ENCODE results near the gene ELK3. TPM values are rescaled to one million over a fixed set of nuclear protein-coding genes. Genes with fewer than 3 reads are reported as not detected.

ELK3 gene
- total RNA-seq, 1 experiment from 2014 or later = 9.4 TPM

GRCh38 chr12:96176575-96176974 is 17.6 kb upstream of the ELK3 start:
- peaks cover 2% of the 10 kb centered on the region; the same call in 1 of the 2 replicates for H3K27me3 Mint-ChIP-seq (ENCODE audit: low read depth)
- Histone ChIP-seq H4K91ac (ENCODE audit: insufficient read length, low read depth, low read length) (no peak overlapping the region), H3K27ac (ENCODE audit: insufficient read length, low read depth, low read length) (no peak overlapping the region), H3K23ac (ENCODE audit: insufficient read length, low read depth, low read length) (no peak overlapping the region), H4K8ac (replicated peaks; ENCODE audit: insufficient read length, low read depth, low read length) (no peak overlapping the region), H3K14ac (ENCODE audit: insufficient read depth, low read length) (no peak overlapping the region), H2BK12ac (ENCODE audit: insufficient read length, low read depth, low read length) (no peak overlapping the region), H4K5ac (ENCODE audit: insufficient read length, low read depth, low read length) (no peak overlapping the region), H3K4me1 (ENCODE audit: insufficient read depth, low read length) (no peaks in the 10 kb centered on the region), H4K20me1 (ENCODE audit: control insufficient read depth, insufficient read depth, insufficient read length) (no peaks in the 10 kb centered on the region), H3K18ac (ENCODE audit: insufficient read length, low read depth, low read length) (no peak overlapping the region), H3K4me2 (ENCODE audit: insufficient read depth, insufficient read length, low read length) (no peak overlapping the region), H2AK5ac (ENCODE audit: insufficient read length, low read length) (no peak overlapping the region), H2BK20ac (ENCODE audit: low read depth, low read length, poor library complexity, severe bottlenecking) (no peak overlapping the region), H3K23me2 (ENCODE audit: insufficient read length, low read depth, low read length, poor library complexity, severe bottlenecking) (no peaks in the 10 kb centered on the region), H3K79me1 (ENCODE audit: insufficient read depth, low read depth, low read length, poor library complexity, severe bottlenecking) (no peaks in the 10 kb centered on the region), H3K9ac (ENCODE audit: extremely low read depth, insufficient read length, low read length) (no peak overlapping the region), H3K27me3 (ENCODE audit: insufficient read depth, low read length) (no peaks in the 10 kb centered on the region), H3K79me2 (ENCODE audit: insufficient read depth, low read length) (no peaks in the 10 kb centered on the region), H3K56ac (ENCODE audit: insufficient read length, low read depth, low read length) (no peak overlapping the region), H3K9me3 (ENCODE audit: control insufficient read depth, low read depth, low read length) (peaks cover 14% of the 10 kb centered on the region), H2AFZ (ENCODE audit: low read length) (no peak overlapping the region), H3K4ac (ENCODE audit: low read depth, low read length) (no peak overlapping the region), H2BK5ac (ENCODE audit: insufficient read length, low read length) (no peak overlapping the region), H2BK120ac (ENCODE audit: low read depth, low read length, poor library complexity, severe bottlenecking) (no peak overlapping the region), H3T11ph (ENCODE audit: low read length) (no peak overlapping the region), H2BK15ac (ENCODE audit: low read depth, low read length) (no peak overlapping the region)
- no peak overlapping the region for H3K4me3 Mint-ChIP-seq
- no peaks in the 10 kb centered on the region; a peak in 1 of 4 replicates for H3K4me1 Mint-ChIP-seq
- peaks cover 6 to 9% of the 10 kb centered on the region in 2 experiments; a peak in 3 of 5 replicates for H3K9me3 Mint-ChIP-seq
- H3K27ac Mint-ChIP-seq = no peak overlapping the region
- no peak for DNase-seq
- peaks cover 0 to 8% (median 4%) of the 10 kb centered on the region in 3 experiments; a peak in 4 of 7 replicates for H3K36me3 Mint-ChIP-seq (ENCODE audit: insufficient read depth in 1 of 3, low read depth in 3 of 3)
- no peak for TF ChIP-seq CTCF (conservative IDR thresholded peaks at IDR 0.05)
- no CpG with 5 or more reads among the region's 1 CpG for WGBS (ENCODE audit: extremely low coverage, insufficient read length, low lambda C conversion rate)

Measured in H9 (cell line).